ENCODE measurements around the gene COLEC12. TPM values are rescaled to one million over a fixed set of nuclear protein-coding genes. Genes with fewer than 3 reads are reported as not detected.

Gene COLEC12
- total RNA-seq, 2 experiments from 2014 or later: not detected

DNA sequence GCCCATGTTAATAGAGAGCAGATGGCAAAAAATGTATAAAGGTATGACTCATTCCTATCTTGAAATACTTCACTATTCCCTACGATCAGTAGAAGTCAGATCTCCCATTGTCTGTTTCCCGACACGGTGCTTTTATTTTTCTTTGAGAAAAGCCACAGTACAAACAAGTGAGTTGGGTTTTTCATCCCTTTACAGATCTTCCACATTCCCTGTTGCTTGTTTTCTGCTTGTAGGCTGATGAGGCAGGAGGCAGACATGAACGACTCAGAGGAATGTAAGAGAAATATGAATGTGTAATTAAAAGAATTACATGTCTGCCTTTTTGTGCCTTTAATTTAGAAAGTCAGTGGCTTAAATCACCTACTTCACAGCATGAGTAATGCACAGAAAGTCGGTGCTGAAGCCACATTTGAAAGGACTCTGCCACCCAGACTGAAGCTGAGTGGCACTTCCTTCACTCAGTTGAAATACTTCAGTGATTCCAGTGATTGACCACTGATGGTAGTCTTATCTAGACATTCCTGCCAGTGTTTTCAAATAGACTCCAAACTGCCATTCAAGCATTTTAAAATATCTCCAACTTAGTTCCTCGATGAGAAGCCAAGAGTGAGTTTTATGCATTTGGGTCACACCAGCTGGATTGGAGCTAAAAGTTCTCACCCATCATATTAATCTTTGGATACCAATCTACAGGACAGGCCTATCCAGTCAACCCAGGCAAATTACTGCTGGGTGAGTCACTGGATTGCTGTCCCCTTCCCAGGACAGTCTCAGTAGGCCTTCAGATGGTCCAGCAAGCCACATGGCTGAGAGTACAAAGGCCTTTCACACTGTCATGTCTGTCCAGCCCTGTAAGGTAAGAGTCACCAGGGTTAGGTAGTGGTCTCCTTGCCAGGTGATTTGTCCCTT, 79.0 kb downstream of the COLEC12 start:
- no peak for DNase-seq
- H3K36me3 Mint-ChIP-seq: no peaks in the 10 kb centered on the region
- ChIA-PET CTCF (no interaction called here), POLR2A (no interaction called here)
- intact Hi-C loops (cut with micrococcal nuclease): no loop called here
- peaks cover 5% of the 10 kb centered on the region for H3K27me3 Mint-ChIP-seq
- no peaks in the 10 kb centered on the region for H3K9me3 Mint-ChIP-seq
- no peak overlapping the region for H3K27ac Mint-ChIP-seq
- H3K4me3 Mint-ChIP-seq: no peak overlapping the region
- no peaks in the 10 kb centered on the region for H3K4me1 Mint-ChIP-seq (ENCODE audit: low read depth)

DNA sequence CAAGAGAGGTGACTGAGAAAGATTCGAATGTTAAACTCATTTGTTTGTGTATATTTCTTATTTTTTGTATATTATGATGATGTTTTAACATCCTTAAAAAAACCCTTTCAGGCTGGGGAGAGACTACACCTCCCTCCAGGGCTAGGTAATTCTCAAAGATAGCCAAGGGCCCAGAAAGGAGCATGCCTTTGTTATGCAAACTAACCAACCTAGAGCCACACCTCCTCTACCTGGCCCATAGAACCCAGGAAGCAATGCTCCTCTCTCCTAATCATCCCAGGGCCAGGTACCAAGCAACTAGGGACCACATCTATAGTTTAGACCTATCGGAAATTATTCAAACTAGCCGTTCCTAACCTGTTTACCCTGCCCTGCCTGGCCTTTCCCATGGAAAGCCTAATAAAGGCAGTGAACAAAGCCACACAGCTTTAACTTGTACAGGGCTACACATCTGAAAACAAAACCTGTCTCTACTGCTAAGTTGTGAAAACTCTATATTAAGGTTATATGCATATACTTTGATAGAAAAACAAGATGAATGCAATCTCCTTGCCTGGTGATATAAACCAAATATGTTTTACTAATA, 79.7 kb downstream of the COLEC12 start:
- POLR2A ChIA-PET: no interaction called here
- Mint-ChIP-seq H3K9me3 (no peaks in the 10 kb centered on the region), H3K4me1 (ENCODE audit: low read depth) (no peaks in the 10 kb centered on the region), H3K27ac (no peak overlapping the region), H3K36me3 (no peaks in the 10 kb centered on the region), H3K27me3 (peaks cover 5% of the 10 kb centered on the region), H3K4me3 (no peak overlapping the region)
- CTCF ChIA-PET: no interaction called here
- intact Hi-C loops (cut with micrococcal nuclease): no loop called here
- DNase-seq: no peak

DNA sequence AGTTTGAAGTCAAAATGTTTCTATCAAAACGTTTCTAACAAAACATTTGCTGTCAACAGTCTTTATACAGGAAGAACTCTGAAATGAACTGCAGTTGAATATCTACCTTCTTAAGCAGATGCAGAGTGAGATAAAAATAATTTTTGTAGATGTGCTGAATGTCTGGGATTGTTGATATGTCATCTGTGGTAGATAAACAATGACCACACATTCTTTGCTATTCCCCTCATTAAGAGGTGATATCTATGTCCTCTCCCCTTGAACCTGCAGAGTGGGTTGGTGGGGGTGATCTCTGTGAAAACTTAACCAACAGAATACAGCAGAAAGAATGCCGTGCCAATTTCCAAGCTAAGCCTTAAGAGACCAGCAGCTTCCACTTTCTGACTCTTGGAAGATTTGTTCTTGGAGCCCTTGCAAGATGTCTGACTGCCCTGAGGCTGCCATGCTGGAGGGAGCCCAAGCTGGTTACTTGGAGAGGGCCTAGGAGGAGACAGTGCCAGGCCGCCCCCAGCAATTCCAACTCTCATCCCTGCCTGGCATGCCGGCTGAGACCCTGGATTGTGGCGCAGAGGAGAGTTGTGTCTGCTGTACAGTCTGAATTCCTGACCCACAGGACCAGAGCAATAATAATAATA, 80.8 kb downstream of the COLEC12 start:
- no peaks in the 10 kb centered on the region for H3K9me3 Mint-ChIP-seq
- intact Hi-C loops (cut with micrococcal nuclease): no loop called here
- CTCF ChIA-PET: no interaction called here
- DNase-seq: no peak
- POLR2A ChIA-PET: no interaction called here
- no peak overlapping the region for H3K27ac Mint-ChIP-seq
- H3K36me3 Mint-ChIP-seq: no peaks in the 10 kb centered on the region
- H3K27me3 Mint-ChIP-seq: peaks cover 5% of the 10 kb centered on the region
- H3K4me3 Mint-ChIP-seq: no peak overlapping the region
- no peaks in the 10 kb centered on the region for H3K4me1 Mint-ChIP-seq (ENCODE audit: low read depth)

DNA sequence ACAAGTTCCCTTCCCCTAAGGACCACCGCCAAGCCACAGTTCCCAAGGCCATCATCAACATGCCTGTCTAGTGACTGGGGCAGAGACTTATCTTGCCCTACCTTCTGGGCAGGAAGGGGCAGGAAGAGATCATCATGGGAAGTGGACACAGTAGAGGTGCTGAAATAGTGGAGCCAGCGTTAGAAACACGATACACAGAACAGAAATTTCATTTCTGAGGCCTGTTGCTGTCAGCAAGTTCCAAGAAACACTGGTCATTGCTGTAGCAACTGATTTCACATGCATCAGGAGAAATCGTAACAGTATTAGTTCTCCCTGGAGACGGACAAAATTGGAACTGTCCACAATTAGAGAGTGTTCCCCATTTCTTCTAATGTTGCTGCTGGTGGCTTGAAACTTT, 83.0 kb downstream of the COLEC12 start:
- H3K36me3 Mint-ChIP-seq: no peaks in the 10 kb centered on the region
- intact Hi-C loops (cut with micrococcal nuclease): no loop called here
- H3K9me3 Mint-ChIP-seq: no peaks in the 10 kb centered on the region
- POLR2A ChIA-PET: no interaction called here
- DNase-seq: no peak
- peaks cover 5% of the 10 kb centered on the region for H3K27me3 Mint-ChIP-seq
- CTCF ChIA-PET: no interaction called here
- no peak overlapping the region for H3K27ac Mint-ChIP-seq
- no peaks in the 10 kb centered on the region for H3K4me1 Mint-ChIP-seq (ENCODE audit: low read depth)
- no peak overlapping the region for H3K4me3 Mint-ChIP-seq

DNA sequence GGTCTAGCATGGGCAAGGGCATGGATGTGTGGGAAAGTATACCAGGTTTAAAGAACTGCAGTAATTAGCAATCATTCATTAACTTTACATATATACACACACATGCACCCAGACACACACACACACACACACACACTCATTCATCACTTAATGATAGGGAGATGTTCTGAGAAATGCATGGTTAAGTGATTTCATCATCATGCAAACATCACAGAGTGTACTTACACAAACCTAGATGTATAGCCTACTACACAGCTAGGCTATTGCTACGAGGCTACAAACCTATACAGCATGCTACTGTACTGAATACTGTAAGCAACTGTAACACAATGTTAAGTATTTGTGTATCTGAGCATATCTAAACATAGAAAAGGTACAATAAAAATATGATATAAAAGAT, 83.6 kb downstream of the COLEC12 start:
- Mint-ChIP-seq H3K4me3 (no peak overlapping the region), H3K9me3 (no peaks in the 10 kb centered on the region), H3K27me3 (peaks cover 5% of the 10 kb centered on the region), H3K27ac (no peak overlapping the region), H3K4me1 (ENCODE audit: low read depth) (no peaks in the 10 kb centered on the region), H3K36me3 (no peaks in the 10 kb centered on the region)
- ChIA-PET CTCF (no interaction called here), POLR2A (no interaction called here)
- DNase-seq: no peak
- intact Hi-C loops (cut with micrococcal nuclease): no loop called here

DNA sequence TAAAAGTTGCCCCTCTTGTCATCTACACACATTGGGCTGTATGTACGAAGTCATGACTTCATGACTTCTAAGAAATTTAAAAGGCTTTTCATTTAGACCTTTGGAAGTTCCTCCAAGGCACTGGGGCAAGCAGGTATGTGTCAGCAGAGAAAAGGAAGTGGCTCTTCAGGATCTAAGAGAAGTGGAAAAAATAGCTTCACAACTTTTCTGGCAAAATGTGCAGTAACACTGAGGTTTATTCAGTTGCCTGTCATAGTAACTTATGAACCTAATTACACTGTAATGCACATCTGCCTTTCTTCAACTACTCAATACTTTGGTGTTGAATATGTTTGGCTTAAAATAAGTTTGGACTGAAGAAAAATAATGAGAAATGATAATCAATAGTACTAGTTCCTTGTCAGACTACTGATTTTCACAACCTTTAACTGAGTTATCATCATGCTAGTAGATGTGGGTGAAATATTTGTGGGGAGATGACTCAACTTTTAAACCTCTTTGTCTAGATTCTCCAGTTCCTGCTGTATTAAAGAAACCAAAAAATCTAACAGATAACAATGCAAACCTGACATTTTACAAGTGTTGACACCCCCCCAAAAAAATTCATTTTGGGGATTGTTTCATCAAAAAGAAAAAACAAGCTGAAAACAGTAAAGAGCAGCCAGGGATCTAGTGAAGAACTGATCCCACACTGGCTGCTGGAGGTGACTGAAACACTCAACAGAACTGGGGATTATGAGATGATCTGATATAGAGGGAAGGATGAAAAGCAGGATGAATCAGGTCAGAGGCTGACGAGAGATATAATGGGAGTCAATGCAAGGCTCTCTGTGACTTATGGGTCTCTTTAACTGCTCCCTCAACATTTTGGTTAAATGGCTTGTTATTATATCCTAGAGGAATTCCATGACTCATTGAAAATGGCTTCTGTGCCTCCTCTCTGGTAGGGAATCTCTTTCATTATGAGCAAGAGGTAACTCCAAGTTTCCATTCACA, 84.6 kb downstream of the COLEC12 start:
- CTCF ChIA-PET: no interaction called here
- Mint-ChIP-seq H3K36me3 (no peaks in the 10 kb centered on the region), H3K27ac (no peak overlapping the region), H3K4me3 (no peak overlapping the region), H3K4me1 (ENCODE audit: low read depth) (no peaks in the 10 kb centered on the region), H3K9me3 (no peaks in the 10 kb centered on the region), H3K27me3 (peaks cover under 1% of the 10 kb centered on the region)
- POLR2A ChIA-PET: no interaction called here
- intact Hi-C loops (cut with micrococcal nuclease): no loop called here
- no peak for DNase-seq

DNA sequence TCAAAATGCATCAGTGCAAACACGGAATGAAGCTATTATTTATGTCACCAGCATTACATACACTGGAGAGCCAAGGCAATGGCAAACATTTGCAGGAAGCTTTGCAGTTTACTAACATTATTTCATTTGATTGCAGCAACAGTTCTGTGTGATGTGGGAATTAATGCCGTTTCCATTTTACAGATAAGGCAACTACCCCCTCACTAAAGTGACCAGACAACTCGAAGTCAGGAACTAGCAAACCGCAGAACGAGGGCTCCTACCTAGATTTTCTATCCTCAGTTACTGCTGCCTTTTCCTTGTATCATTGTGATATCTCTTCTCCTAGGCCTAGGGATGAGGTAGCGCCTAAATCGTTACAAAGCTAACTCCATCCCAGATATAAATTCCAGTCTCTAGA, 85.5 kb downstream of the COLEC12 start:
- H3K4me3 Mint-ChIP-seq: no peak overlapping the region
- CTCF ChIA-PET: no interaction called here

DNA sequence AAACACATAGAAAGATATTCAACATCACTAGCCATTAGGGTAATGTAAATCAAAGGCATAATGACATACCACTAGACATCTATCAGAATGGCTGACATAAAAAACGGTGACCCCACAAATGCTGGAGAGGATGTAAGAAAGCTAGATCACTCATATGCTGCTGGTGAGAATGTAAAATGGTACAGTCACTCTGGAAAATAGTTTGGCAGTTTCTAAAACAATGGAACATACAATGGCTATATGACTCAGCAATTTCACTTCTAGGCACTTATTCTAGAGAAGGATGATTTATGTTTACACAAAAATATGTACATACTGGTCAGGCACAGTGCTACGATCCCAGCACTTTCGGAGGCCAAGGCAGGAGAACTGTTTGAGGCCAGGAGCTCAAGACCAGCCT, 87.3 kb downstream of the COLEC12 start:
- Mint-ChIP-seq H3K9me3 (no peaks in the 10 kb centered on the region), H3K27ac (no peak overlapping the region), H3K27me3 (peaks cover 9% of the 10 kb centered on the region), H3K4me1 (ENCODE audit: low read depth) (no peaks in the 10 kb centered on the region), H3K36me3 (no peaks in the 10 kb centered on the region), H3K4me3 (no peak overlapping the region)
- intact Hi-C loops (cut with micrococcal nuclease): no loop called here
- CTCF ChIA-PET: no interaction called here
- DNase-seq: no peak
- POLR2A ChIA-PET: no interaction called here

More for the DNA sequence above, 85.5 kb downstream of the COLEC12 start:
- POLR2A ChIA-PET: no interaction called here
- no peaks in the 10 kb centered on the region for H3K9me3 Mint-ChIP-seq
- H3K27me3 Mint-ChIP-seq: peaks cover under 1% of the 10 kb centered on the region
- no peak for DNase-seq
- intact Hi-C loops (cut with micrococcal nuclease): no loop called here
- no peak overlapping the region for H3K27ac Mint-ChIP-seq
- no peaks in the 10 kb centered on the region for H3K4me1 Mint-ChIP-seq (ENCODE audit: low read depth)
- H3K36me3 Mint-ChIP-seq: no peaks in the 10 kb centered on the region

DNA sequence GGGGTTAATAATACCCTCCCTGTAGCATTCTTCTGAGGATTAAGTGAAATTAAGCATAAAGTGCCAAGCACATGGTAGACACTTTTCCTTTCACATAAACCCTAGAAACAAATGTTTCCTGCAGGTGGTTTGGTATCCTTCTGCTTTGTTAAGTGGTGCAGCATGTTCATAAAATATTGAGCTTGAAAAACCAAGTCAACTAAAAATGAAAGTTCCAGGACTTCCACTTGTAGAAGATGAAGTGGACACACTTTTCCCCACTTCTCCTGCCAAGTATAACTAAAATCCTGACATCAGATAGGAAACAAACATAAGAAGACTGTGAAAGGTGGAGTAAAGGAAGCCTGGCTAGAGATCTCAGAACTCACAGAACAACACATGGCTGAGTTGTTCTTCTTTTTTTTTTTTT, 90.5 kb downstream of the COLEC12 start:
- CTCF ChIA-PET: no interaction called here
- no peaks in the 10 kb centered on the region for H3K36me3 Mint-ChIP-seq

DNA sequence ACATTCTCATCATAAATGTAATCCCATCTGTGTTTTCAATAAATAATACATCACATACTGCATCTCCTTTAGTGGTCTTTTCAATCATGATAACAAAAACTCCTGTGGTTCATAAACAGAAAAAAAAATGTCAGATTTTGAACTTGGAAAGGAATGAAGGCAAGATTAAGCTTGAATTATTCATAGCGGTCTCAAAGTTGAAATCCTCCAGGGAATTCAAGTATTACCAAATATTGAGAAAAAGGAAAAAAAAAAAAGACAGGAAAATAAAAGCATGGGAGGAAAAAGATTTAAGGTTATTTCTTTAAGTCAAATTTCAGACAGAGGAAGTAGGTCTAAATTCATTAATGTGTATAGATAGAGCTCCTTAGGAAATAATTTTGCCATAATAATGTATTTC, 92.1 kb downstream of the COLEC12 start:
- no peaks in the 10 kb centered on the region for H3K36me3 Mint-ChIP-seq
- intact Hi-C loops (cut with micrococcal nuclease): no loop called here
- DNase-seq: no peak
- H3K4me3 Mint-ChIP-seq: no peak overlapping the region
- H3K4me1 Mint-ChIP-seq (ENCODE audit: low read depth): no peaks in the 10 kb centered on the region
- H3K9me3 Mint-ChIP-seq: peaks cover 16% of the 10 kb centered on the region
- CTCF ChIA-PET: no interaction called here
- peaks cover 12% of the 10 kb centered on the region for H3K27me3 Mint-ChIP-seq
- no peak overlapping the region for H3K27ac Mint-ChIP-seq
- POLR2A ChIA-PET: no interaction called here

More for the DNA sequence above, 90.5 kb downstream of the COLEC12 start:
- no peak overlapping the region for H3K27ac Mint-ChIP-seq
- H3K4me1 Mint-ChIP-seq (ENCODE audit: low read depth): no peaks in the 10 kb centered on the region
- H3K9me3 Mint-ChIP-seq: peaks cover 6% of the 10 kb centered on the region
- POLR2A ChIA-PET: no interaction called here
- DNase-seq: no peak
- H3K4me3 Mint-ChIP-seq: no peak overlapping the region
- intact Hi-C loops (cut with micrococcal nuclease): no loop called here
- peaks cover 12% of the 10 kb centered on the region for H3K27me3 Mint-ChIP-seq

DNA sequence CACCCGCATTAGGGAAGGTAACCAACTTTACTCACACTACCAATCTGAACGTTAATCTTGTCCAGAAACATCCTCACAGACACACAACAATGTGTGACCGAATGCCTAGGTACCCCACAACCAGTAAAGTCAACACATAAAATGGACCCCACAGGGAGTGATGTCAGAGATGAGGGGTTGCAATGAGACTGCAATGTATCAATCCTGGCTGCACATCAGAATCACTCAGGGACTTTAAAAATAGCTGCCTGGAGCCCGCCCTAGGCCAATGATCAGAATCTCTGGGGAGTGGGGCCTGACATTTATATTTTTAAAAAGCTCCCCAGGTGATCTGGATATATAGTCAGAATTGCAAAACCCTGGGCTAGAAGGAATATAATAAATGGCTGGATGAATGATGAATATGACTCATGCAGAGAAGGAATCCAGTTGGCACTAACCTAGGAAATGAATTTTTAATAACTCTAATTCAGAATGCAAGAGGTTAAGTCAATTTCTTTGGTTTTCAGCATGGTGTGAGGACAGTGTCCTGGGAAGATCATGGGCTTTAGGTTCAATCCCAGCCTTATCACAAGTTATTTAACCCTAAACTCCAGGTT, 92.8 kb downstream of the COLEC12 start:
- Mint-ChIP-seq H3K9me3 (peaks cover 16% of the 10 kb centered on the region), H3K4me3 (no peak overlapping the region), H3K36me3 (no peaks in the 10 kb centered on the region), H3K27me3 (peaks cover 12% of the 10 kb centered on the region), H3K4me1 (ENCODE audit: low read depth) (no peaks in the 10 kb centered on the region), H3K27ac (no peak overlapping the region)
- CTCF ChIA-PET: no interaction called here
- POLR2A ChIA-PET: no interaction called here
- no peak for DNase-seq
- intact Hi-C loops (cut with micrococcal nuclease): no loop called here

DNA sequence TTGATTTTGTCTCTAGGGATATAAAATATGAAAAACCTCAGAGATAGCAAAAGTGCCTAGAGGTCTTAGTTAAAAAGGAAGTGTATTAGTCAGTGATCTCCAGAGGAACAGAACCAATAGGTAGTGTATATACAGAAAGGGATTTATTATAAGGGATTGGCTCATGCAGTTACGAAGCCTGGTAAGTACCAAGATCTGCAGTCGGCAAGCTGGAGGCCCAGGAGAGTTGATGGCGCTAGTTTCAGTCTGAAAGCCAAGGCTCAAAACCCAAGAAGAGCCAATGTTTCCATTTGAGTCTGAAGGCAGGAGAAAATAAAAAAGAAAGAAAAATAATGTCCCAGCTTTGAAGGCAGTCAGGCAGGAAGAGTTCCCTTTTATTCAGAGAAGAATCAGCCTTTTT, 93.3 kb downstream of the COLEC12 start:
- intact Hi-C loops (cut with micrococcal nuclease): no loop called here
- DNase-seq: no peak
- peaks cover 12% of the 10 kb centered on the region for H3K27me3 Mint-ChIP-seq
- CTCF ChIA-PET: no interaction called here
- no peaks in the 10 kb centered on the region for H3K36me3 Mint-ChIP-seq
- no peak overlapping the region for H3K27ac Mint-ChIP-seq
- H3K4me1 Mint-ChIP-seq (ENCODE audit: low read depth): no peaks in the 10 kb centered on the region
- H3K4me3 Mint-ChIP-seq: no peak overlapping the region
- peaks cover 16% of the 10 kb centered on the region for H3K9me3 Mint-ChIP-seq
- POLR2A ChIA-PET: no interaction called here
